ENCODE data around the gene PANK2. TPM values are rescaled to one million over a fixed set of nuclear protein-coding genes. Genes with fewer than 3 reads are reported as not detected.

Gene PANK2
- total RNA-seq (2022; extraction: Qiagen RNA extraction; ENCODE audit: low read depth), result 51.9 to 59.5 TPM (median 53.8 TPM) in 5 replicates

DNA sequence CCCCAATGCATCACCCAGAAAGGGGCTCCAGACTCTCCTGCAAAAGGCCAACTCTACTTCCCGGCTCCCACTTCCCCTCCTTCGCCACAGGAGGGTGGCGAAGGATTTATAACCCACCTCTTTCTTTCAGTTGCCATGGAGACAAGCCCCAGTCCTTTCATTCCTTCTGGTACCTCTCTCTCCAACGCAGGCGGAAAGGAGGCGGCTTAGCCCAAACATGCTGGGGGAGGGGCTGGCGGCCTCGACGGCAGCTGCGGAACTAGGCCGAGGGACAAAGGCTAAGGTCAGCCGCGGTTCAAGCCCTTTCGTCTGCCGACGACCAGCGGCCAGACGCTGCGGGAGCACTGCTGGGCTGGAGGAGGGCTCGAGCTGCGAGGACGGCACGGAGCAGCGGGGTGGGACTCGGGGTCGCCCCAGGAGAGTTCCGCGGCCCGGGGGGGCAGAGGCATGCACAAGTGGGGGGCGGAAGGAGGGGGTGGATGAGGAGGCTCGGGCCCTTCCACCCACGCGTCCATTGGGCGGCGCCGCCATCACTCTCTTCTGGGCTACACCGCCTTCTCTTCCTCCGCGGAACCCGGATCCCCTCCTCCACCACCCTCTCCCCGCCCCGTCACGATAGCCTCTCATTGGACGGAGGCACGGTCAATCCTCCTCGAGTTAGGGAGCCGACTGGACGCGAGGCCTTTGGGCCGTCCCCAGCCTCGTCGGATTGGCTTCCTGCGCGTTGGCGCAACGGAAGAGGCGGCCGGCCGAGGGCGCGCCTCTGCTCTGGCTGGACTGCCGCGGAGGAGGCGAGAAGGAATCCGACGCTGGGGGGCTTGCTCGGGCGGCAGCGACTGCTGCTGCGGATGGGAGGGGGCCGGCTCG is at the start of gene PANK2:
PANK2 (plus strand) TSS at position 766 of the 867 bp plus-strand sequence.

DNA sequence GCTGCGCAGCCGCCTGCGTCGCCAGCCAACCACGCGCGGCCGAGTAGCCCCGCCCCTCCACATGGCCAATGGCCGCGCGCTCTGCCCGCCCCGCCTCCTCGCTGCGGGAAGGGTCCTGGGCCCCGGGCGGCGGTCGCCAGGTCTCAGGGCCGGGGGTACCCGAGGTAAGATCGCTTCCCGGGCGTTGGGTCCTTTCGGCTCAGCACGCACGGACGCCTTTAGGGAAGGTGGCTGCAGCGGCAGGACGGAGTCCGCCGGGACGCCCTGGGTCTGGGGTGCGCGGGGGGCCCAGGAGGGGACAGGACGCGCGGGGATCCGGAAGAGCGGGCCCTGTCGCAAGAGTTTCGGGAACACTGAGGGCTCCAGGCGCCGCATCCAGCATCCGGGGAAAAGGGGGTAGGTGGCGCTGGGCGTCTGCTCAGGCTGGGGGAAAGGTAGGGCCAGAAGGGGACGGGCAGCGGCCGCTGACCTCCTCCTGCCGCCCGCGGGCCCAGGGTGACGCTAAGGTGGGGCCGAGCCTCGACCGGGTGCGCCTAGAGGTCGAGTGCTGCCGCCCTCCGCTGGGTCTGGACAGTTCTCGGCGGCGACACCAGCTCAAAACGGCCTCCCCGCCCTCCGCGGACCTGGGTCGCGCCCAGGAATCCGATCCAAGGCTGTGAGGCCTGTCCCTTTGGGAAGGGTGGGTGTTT is 42.3 kb upstream of the PANK2 start, which contains the start of gene MAVS:
MAVS (plus strand) TSS at position 95 of the 689 bp plus-strand sequence. CDS start 7,791 bp downstream, outside the sequence.

Other genes with a start within 250 kb of the PANK2 start
- not detected in 5 replicates for gene GFRA4, start 226.0 kb upstream of the PANK2 start, total RNA-seq (2022; extraction: Qiagen RNA extraction; ENCODE audit: low read depth)
- gene ADAM33, start 207.4 kb upstream of the PANK2 start, total RNA-seq (2022; extraction: Qiagen RNA extraction; ENCODE audit: low read depth), result 0.05 to 0.06 TPM in 2 of 5 replicates, not detected in the others
- gene SIGLEC1, start 176.8 kb upstream of the PANK2 start, total RNA-seq (2022; extraction: Qiagen RNA extraction; ENCODE audit: low read depth), result 0.01 to 0.02 TPM in 2 of 5 replicates, not detected in the others
- 0.17 to 0.52 TPM (median 0.47 TPM) in 5 replicates for gene HSPA12B, start 156.7 kb upstream of the PANK2 start, total RNA-seq (2022; extraction: Qiagen RNA extraction; ENCODE audit: low read depth)
- gene ADISSP, start 121.6 kb upstream of the PANK2 start, total RNA-seq (2022; extraction: Qiagen RNA extraction; ENCODE audit: low read depth), result 99.4 to 165 TPM (median 148 TPM) in 5 replicates
- gene SPEF1, start 107.9 kb upstream of the PANK2 start, total RNA-seq (2022; extraction: Qiagen RNA extraction; ENCODE audit: low read depth), result 1.4 to 2.1 TPM (median 1.9 TPM) in 5 replicates
- gene CENPB, start 102.6 kb upstream of the PANK2 start, total RNA-seq (2022; extraction: Qiagen RNA extraction; ENCODE audit: low read depth), result 84.4 to 117 TPM (median 115 TPM) in 5 replicates
- 182 to 216 TPM (median 205 TPM) in 5 replicates for gene CDC25B, start 93.1 kb upstream of the PANK2 start, total RNA-seq (2022; extraction: Qiagen RNA extraction; ENCODE audit: low read depth)
- gene AP5S1, start 68.8 kb upstream of the PANK2 start, total RNA-seq (2022; extraction: Qiagen RNA extraction; ENCODE audit: low read depth), result 16.3 to 19.6 TPM (median 18.4 TPM) in 5 replicates
- 18.2 to 25.5 TPM (median 21.9 TPM) in 5 replicates for gene MAVS, start 42.6 kb upstream of the PANK2 start, total RNA-seq (2022; extraction: Qiagen RNA extraction; ENCODE audit: low read depth)
- gene RNF24, start 126.2 kb downstream of the PANK2 start, total RNA-seq (2022; extraction: Qiagen RNA extraction; ENCODE audit: low read depth), result 12.4 to 14.9 TPM (median 13.2 TPM) in 5 replicates